ENCODE measurements around the gene PCDH15. TPM values are rescaled to one million over a fixed set of nuclear protein-coding genes. Genes with fewer than 3 reads are reported as not detected.

Gene PCDH15
- total RNA-seq, 2 experiments from 2014 or later: not detected

- Histone ChIP-seq H3K36me3 (ENCODE audit: insufficient read depth, low read length) (no peaks in the 10 kb centered on the region), H3K4me1 (ENCODE audit: insufficient read depth, low read length) (no peaks in the 10 kb centered on the region), H3K4me3 (ENCODE audit: low read length) (no peak overlapping the region), H3K27me3 (ENCODE audit: control insufficient read depth in 1 of 2, insufficient read depth in 2 of 2, low read length in 2 of 2) (no peaks in the 10 kb centered on the region), H3K9me3 (ENCODE audit: control insufficient read depth in 1 of 2, insufficient read depth in 1 of 2, low read length in 2 of 2) (no peaks in the 10 kb centered on the region), H3K27ac (ENCODE audit: low read depth in 1 of 2, low read length in 2 of 2) (no peak overlapping the region)
- ATAC-seq (ENCODE audit: poor library complexity): no peak
- Mint-ChIP-seq H3K36me3 (ENCODE audit: low read depth) (no peaks in the 10 kb centered on the region), H3K4me1 (ENCODE audit: low read depth) (no peaks in the 10 kb centered on the region), H3K27me3 (no peaks in the 10 kb centered on the region), H3K27ac (no peak overlapping the region), H3K9me3 (peaks cover 6% of the 10 kb centered on the region), H3K4me3 (no peak overlapping the region)
- ChIA-PET CTCF (no interaction called here), POLR2A (no interaction called here)
- TF ChIP-seq CTCF (IDR thresholded peaks at IDR 0.05): no peak
- DNase-seq: no peak
- intact Hi-C loops (cut with DNase I, micrococcal nuclease): no loop called here
These were observed 675.8 kb downstream of the PCDH15 start for GRCh38 chr10:54125098-54125747.

GRCh38 chr10:54124209-54124885 is 676.7 kb downstream of the PCDH15 start:
- Mint-ChIP-seq H3K27me3 (no peaks in the 10 kb centered on the region), H3K9me3 (peaks cover 9% of the 10 kb centered on the region), H3K4me1 (ENCODE audit: low read depth) (no peaks in the 10 kb centered on the region), H3K4me3 (no peak overlapping the region), H3K36me3 (ENCODE audit: low read depth) (no peaks in the 10 kb centered on the region), H3K27ac (no peak overlapping the region)
- no peak overlapping the region for H3K4me3 ChIP-seq (ENCODE audit: low read length)
- H3K36me3 ChIP-seq (ENCODE audit: insufficient read depth, low read length): no peaks in the 10 kb centered on the region
- TF ChIP-seq CTCF (IDR thresholded peaks at IDR 0.05): no peak
- no peak overlapping the region for H3K27ac ChIP-seq (ENCODE audit: low read depth in 1 of 2, low read length in 2 of 2)
- CTCF ChIA-PET: no interaction called here
- H3K4me1 ChIP-seq (ENCODE audit: insufficient read depth, low read length): no peaks in the 10 kb centered on the region
- no peaks in the 10 kb centered on the region for H3K9me3 ChIP-seq (ENCODE audit: control insufficient read depth in 1 of 2, insufficient read depth in 1 of 2, low read length in 2 of 2)
- DNase-seq (no peak), ATAC-seq (ENCODE audit: poor library complexity) (no peak)
- intact Hi-C loops (cut with DNase I, micrococcal nuclease): no loop called here
- no peaks in the 10 kb centered on the region for H3K27me3 ChIP-seq (ENCODE audit: control insufficient read depth in 1 of 2, insufficient read depth in 2 of 2, low read length in 2 of 2)
- POLR2A ChIA-PET: no interaction called here

- Mint-ChIP-seq H3K9me3 (peaks cover 12% of the 10 kb centered on the region), H3K36me3 (ENCODE audit: low read depth) (no peaks in the 10 kb centered on the region), H3K4me1 (ENCODE audit: low read depth) (no peaks in the 10 kb centered on the region), H3K27ac (no peak overlapping the region), H3K4me3 (no peak overlapping the region), H3K27me3 (no peaks in the 10 kb centered on the region)
- TF ChIP-seq CTCF (IDR thresholded peaks at IDR 0.05): no peak
- POLR2A ChIA-PET: no interaction called here
- no peaks in the 10 kb centered on the region for H3K4me1 ChIP-seq (ENCODE audit: insufficient read depth, low read length)
- no peaks in the 10 kb centered on the region for H3K27me3 ChIP-seq (ENCODE audit: control insufficient read depth in 1 of 2, insufficient read depth in 2 of 2, low read length in 2 of 2)
- no peaks in the 10 kb centered on the region for H3K36me3 ChIP-seq (ENCODE audit: insufficient read depth, low read length)
- CTCF ChIA-PET: no interaction called here
- H3K27ac ChIP-seq (ENCODE audit: low read depth in 1 of 2, low read length in 2 of 2): no peak overlapping the region
- no peak for DNase-seq
- intact Hi-C loops (cut with DNase I, micrococcal nuclease): no loop called here
- H3K9me3 ChIP-seq (ENCODE audit: control insufficient read depth in 1 of 2, insufficient read depth in 1 of 2, low read length in 2 of 2): peaks cover 0 to 13% of the 10 kb centered on the region in 2 experiments
- no peak overlapping the region for H3K4me3 ChIP-seq (ENCODE audit: low read length)
- no peak for ATAC-seq (ENCODE audit: poor library complexity)
These were observed 680.2 kb downstream of the PCDH15 start for GRCh38 chr10:54120806-54121205.

Measured in CD4-positive, alpha-beta T cell (primary cell).